GM21737 (cell line): ENCODE results near the gene ZBTB12.
"Not testable (repeated sequence)": the region's sequence is repeated elsewhere in the genome, so short reads cannot be mapped to it uniquely, and the experiment has no call there.

Source experiments
- ATAC-seq: cut with Tn5 transposase; IDR thresholded peaks from one replicate; pipeline ENCODE4 v1.9.1; 2021; ENCODE audit warnings: mild to moderate bottlenecking, moderate library complexity; ENCODE audit not compliant: unreplicated experiment

The ZBTB12 gene

GRCh38 chr6:31877125-31877650 lies 24.7 kb downstream of the ZBTB12 start:
- ATAC-seq: no peak

DNA sequence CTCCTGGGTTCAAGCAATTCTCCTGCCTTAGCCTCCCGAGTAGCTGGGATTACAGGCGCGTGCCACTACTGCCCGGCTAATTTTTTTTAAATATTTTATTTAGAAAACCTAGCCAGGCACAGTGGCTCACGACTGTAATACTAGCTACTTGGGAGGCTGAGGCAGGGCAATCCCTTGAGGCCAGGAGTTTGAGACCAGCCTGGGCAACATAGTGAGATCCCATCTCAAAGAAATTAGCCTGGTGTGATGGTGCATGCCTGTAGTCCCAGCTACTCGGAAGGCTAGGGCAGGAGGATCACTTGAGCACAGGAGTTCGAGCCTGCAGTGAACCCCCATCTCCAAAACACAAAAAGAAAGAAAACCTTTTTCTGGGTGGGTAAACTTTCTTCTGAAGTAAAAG lies 25.5 kb downstream of the ZBTB12 start:
- no peak for ATAC-seq

DNA sequence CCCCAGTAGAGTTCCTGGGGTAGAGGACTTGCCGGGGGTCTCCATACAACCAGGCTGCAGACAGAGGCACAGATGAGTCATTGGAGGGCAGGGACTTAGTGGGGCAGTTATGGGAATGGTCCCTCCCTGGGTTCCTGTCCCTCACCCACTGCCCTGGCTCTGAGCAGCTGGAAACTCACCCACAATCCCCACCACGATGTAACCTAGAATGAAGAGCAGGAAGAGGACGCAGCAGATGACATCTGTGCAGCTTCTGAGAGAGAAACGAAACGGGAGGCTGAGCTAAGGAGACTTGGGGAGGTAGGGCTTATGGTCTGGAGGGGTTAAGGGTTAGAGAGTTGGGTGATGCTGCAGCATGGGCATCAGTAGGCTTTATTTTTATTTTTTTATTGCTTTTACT lies 26.0 kb downstream of the ZBTB12 start:
- no peak for ATAC-seq

- ATAC-seq: no peak
Observed at GRCh38 chr6:31874836-31875572, 26.9 kb downstream of the ZBTB12 start.

- ATAC-seq: no peak
Observed at GRCh38 chr6:31874084-31874670, 27.7 kb downstream of the ZBTB12 start.

DNA sequence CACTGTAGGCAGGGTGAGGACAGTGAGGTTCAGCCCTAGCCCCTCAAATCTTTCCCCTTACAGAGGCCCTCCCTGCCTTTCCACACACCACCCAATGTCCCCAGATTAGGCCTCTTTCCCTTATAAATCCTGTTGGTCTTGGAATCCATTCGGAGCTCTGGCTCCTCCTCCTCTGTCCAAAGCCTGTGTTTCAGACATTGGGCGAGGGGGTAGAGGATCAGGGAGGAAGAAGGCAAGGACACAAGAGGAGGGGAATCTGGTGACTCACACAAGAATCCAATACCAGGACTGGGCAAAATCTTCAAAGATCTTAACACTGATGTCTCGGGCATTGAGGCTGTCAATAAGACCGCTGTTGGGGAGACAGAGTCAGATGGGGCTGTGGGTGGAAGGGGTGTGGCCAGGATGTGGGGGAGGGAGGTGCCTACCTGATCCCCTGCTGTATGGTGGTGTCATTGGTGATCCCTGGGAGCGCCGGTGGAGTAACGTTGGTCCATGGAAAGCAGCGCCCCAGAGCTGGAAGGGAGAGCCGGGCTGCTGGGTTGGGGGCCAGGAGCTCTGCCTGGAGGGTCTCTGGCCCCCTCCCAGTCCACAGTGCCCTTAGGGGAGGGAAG lies 30.7 kb downstream of the ZBTB12 start:
- ATAC-seq: no peak

DNA sequence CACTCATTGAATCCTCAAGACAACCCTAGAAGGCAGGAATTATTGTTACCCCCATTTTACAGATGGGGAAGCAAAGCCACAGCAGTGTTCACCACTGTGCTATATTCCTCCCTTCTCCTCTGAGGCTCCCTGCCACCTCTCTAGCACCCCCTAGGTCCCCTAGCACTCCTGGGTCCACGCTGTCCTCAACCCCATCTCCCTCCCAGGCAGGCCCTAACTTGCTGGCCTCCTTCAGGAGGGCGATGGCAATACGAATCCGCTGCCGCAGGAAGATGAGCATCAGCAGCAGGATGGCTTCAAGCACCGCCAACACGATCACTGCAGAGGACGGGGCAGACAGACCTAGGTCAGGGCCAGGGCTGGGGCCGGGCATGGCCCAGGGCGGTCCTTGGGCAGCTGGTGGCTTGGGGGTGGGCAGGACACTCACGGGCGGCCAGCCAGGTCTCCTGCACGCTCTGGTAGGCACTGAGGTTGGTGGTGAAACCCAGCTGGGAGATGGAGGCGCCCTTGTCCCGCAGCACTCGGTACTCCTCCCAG lies 31.4 kb downstream of the ZBTB12 start:
- no peak for ATAC-seq

- ATAC-seq: no peak
Observed at GRCh38 chr6:31869343-31869742, 32.5 kb downstream of the ZBTB12 start.

GRCh38 chr6:31868658-31868971 lies 33.3 kb downstream of the ZBTB12 start:
- not testable (repeated sequence) for ATAC-seq

DNA sequence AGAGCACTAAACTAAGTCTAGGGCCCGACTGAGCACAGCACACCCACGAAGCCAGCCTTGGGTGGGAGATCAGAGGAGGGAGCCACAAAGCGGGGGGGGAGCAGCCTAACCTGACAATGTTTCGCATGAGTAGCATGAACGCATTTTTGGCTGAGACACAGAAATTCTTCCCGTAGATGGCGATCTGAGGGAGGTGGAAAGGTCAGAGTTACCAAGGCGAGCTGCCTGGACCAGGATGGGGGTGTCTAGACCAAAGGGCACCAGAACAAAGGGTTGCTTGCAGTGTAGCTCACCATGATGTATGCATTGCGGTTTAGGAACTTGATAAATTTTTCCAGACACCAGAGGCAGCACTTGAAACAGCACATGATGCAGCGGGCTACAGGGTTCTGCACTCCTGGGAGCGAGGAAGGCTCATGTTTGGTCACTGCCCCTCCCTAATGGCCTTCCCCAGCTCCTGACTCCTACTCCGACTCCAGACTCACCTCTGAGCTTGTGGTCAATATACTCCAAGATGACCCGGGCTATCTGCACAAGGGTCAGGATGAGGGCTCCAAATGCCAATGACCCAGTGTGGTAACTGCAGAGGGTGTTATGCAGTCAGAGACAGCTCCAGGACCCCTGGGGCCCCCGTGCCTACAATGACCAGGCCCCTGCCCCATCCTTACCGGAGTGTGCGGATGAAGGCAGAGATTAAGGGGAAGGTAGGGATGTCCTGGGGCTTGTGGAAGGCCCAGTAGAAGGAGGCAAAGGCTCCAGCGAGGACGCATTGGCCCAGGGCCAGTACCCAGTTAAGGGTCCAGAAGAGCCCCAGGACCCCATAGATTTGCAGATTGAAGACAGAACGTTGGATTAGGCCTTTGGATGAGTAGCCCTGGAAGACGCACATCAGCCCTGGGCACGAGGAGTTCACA lies 36.4 kb downstream of the ZBTB12 start:
- ATAC-seq: no peak

DNA sequence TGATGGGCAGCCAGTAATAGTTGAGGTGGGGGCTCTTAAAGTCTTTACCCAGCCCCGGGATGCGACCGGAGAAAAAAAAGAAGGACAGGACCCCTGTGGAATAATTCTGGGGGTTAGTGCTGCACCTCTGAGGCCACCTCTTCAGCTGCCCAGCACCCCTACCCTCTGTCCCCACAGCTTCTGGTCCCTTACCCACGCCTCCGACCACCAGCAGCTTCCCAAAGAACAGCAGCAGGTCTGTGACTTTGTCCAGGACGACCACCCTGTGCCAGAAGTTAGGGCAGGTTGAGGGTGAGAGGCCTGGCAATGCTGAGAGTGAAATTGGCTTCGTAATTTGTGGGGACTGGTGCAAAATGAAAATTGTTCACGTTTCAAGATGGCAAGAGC lies 37.1 kb downstream of the ZBTB12 start:
- no peak for ATAC-seq

- ATAC-seq: not testable (repeated sequence)
Observed at GRCh38 chr6:31864123-31864562, 37.7 kb downstream of the ZBTB12 start.

- peak; percentile 91 for ATAC-seq
Observed at GRCh38 chr6:31862344-31863235, 39.3 kb downstream of the ZBTB12 start, which contains the start of gene NEU1. TSS of gene NEU1 (minus strand) at chr6:31862821. CDS start at chr6:31862776, 45 bp downstream.

- no peak for ATAC-seq
Observed at GRCh38 chr6:31861919-31862343, 40.0 kb downstream of the ZBTB12 start.

- no peak for ATAC-seq
Observed at GRCh38 chr6:31861150-31861549, 40.7 kb downstream of the ZBTB12 start.

- no peak for ATAC-seq
Observed at GRCh38 chr6:31860349-31860748, 41.5 kb downstream of the ZBTB12 start.

- no peak for ATAC-seq
Observed at GRCh38 chr6:31859923-31860322, 42.0 kb downstream of the ZBTB12 start.

DNA sequence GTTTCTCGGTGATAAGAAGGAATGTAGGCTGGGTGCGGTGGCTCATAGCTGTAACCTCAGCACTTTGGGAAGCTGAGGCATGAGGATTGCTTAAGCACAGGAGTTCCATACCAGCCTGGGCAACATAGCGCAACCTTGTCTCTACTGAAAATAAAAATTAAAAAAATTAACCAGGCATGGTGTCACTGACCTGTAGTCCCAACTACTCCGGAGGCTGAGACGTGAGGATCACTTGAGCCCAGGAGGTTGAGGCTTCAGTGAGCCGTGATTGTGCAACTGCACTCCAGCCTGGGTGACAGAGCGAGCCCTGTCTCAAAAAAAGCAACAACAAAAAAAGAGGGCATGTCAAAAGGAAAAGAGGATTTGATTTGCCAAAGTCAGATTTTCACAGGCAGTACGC lies 43.2 kb downstream of the ZBTB12 start:
- no peak for ATAC-seq

DNA sequence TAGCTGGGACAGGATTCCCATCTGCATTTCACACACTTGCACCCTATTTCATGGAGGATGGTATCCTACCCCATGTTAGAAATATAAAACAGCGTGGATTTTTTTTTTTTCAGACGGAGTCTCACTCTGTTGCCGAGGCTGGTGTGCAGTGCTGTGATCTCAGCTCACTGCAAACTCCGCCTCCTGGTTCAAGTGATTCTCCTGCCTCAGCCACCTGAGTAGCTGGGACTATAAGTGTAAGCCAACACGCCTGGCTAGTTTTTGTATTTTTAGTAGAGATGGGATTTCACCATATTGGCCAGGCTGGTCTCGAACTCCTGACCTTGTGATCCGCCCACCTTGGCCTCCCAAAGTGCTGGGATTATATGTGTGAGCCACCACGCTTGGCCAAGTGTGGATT lies 44.1 kb downstream of the ZBTB12 start:
- not testable (repeated sequence) for ATAC-seq
